Stomach (tissue), 4 donors: ENCODE data around the gene LYRM2.

Experiments
- CTCF ChIP-seq, 7 experiments: fragments of 450-650 bp in 4 of 7; fragments of 200-600 bp in 3 of 7; sonication (generic) in 3 of 7; IDR thresholded peaks; one replicate each; pipeline ENCODE4 v1.5.1; 2016 to 2019; ENCODE audit warnings: antibody characterized with exemption in 7 of 7, control low read depth in 2 of 7, mild to moderate bottlenecking in 1 of 7
- EP300 ChIP-seq: sonication (generic); formaldehyde crosslinking; IDR thresholded peaks from one replicate; pipeline ENCODE4 v1.6.1; 2017; ENCODE audit warnings: antibody characterized with exemption
- POLR2A ChIP-seq, 4 donors: fragments of 450-650 bp; IDR thresholded peaks; one replicate each; pipeline ENCODE4 v1.6.1; 2016; ENCODE audit warnings: antibody characterized with exemption in 4 of 4, control low read depth in 2 of 4, mild to moderate bottlenecking in 1 of 4, moderate library complexity in 1 of 4

- no peak for TF ChIP-seq CTCF (IDR thresholded peaks at IDR 0.05)
- TF ChIP-seq POLR2A (IDR thresholded peaks at IDR 0.05) = no peak
- no peak for TF ChIP-seq EP300
Observed at GRCh38 chr6:89591745-89592144, 46.8 kb downstream of the LYRM2 start.
